SK-N-SH (cell line): ENCODE measurements around the gene SMPD2. TPM values are rescaled to one million over a fixed set of nuclear protein-coding genes. Genes with fewer than 3 reads are reported as not detected.

ENCODE experiments used
- CTCF ChIA-PET: fragments of 300-600, 350-600 bp; formaldehyde crosslinking; extraction: SDS; loops from one replicate; lab custom pipeline; 2021; lab: Yijun Ruan, JAX
- POLR2A ChIA-PET: fragments of 350-600 bp; sonication (Branson Sonifier 250); formaldehyde crosslinking; extraction: SDS; loops from one replicate; lab custom pipeline; 2020; ENCODE audit warnings: antibody characterized with exemption, inconsistent platforms; lab: Yijun Ruan, JAX
- DNase-seq: peaks from one replicate; pipeline ENCODE4 v3.0.0; 2012
- H2AFZ ChIP-seq: fragments of 200-600 bp; sonication (generic); 2 replicates; pipeline ENCODE4 v1.8.1; 2016; ENCODE audit warnings: antibody characterized with exemption, mild to moderate bottlenecking, low read depth
- H3F3A ChIP-seq: fragments of 200-600 bp; sonication (generic); replicated peaks from 2 replicates; pipeline ENCODE3; 2016; ENCODE audit warnings: antibody characterized with exemption, mild to moderate bottlenecking; ENCODE audit not compliant: insufficient read depth
- H3K27ac ChIP-seq, 2 experiments: fragments of 200-500 bp in 1 of 2; fragments of 200-600 bp in 1 of 2; sonication (Bioruptor generic) in 1 of 2; sonication (generic), shearing (Covaris generic) in 1 of 2; 2 replicates each; pipeline versions ENCODE4 v1.5.1 to v1.6.1; 2014 to 2016; ENCODE audit warnings: low read depth in 2 of 2, inconsistent platforms in 1 of 2, low read length in 1 of 2, mild to moderate bottlenecking in 1 of 2, mixed read lengths in 1 of 2
- H3K27me3 ChIP-seq: fragments of 200-600 bp; sonication (generic), shearing (Covaris generic); 2 replicates; pipeline ENCODE4 v1.6.1; 2016; ENCODE audit warnings: mixed run types; ENCODE audit not compliant: insufficient read depth
- H3K36me3 ChIP-seq, 2 experiments: fragments of 200-500 bp in 1 of 2; fragments of 200-600 bp in 1 of 2; sonication (Bioruptor generic) in 1 of 2; sonication (generic) in 1 of 2; replicated peaks in 1 of 2; 2 replicates each; pipeline versions ENCODE3 to v1.5.1; 2014 to 2016; ENCODE audit warnings: low read length in 1 of 2, mild to moderate bottlenecking in 1 of 2; ENCODE audit not compliant: insufficient read depth in 2 of 2, control insufficient read depth in 1 of 2
- H3K4me1 ChIP-seq, 2 experiments: fragments of 200-500 bp in 1 of 2; fragments of 200-600 bp in 1 of 2; sonication (Bioruptor generic) in 1 of 2; sonication (generic), shearing (Covaris generic) in 1 of 2; 2 replicates each; pipeline versions ENCODE4 v1.5.1 to v1.6.1; 2014 to 2016; ENCODE audit warnings: low read depth in 1 of 2, low read length in 1 of 2, mixed run types in 1 of 2; ENCODE audit not compliant: insufficient read depth in 2 of 2, control insufficient read depth in 1 of 2
- H3K4me2 ChIP-seq: fragments of 200-600 bp; sonication (generic), shearing (Covaris generic); 2 replicates; pipeline ENCODE4 v1.6.1; 2017; ENCODE audit warnings: mixed run types
- H3K4me3 ChIP-seq, 2 experiments: fragments of 200-500 bp in 1 of 2; fragments of 200-600 bp in 1 of 2; sonication (Bioruptor generic) in 1 of 2; sonication (generic), shearing (Covaris generic) in 1 of 2; 2 replicates each; pipeline versions ENCODE4 v1.5.1 to v1.8.1; 2014 to 2016; ENCODE audit warnings: low read depth in 2 of 2, inconsistent platforms in 1 of 2, low read length in 1 of 2, mild to moderate bottlenecking in 1 of 2, mixed read lengths in 1 of 2, moderate library complexity in 1 of 2
- H3K79me2 ChIP-seq: fragments of 200-600 bp; sonication (generic); 2 replicates; pipeline ENCODE4 v1.8.1; 2017; ENCODE audit warnings: mild to moderate bottlenecking; ENCODE audit not compliant: insufficient read depth
- H3K9ac ChIP-seq: fragments of 200-600 bp; sonication (generic); 2 replicates; pipeline ENCODE4 v1.6.1; 2017; ENCODE audit warnings: mixed run types
- H3K9me2 ChIP-seq: fragments of 200-600 bp; sonication (generic); 2 replicates; pipeline ENCODE4 v1.6.1; 2017; ENCODE audit warnings: mixed run types
- H3K9me3 ChIP-seq: fragments of 200-600 bp; sonication (generic); 2 replicates; pipeline ENCODE4 v1.6.1; 2017; ENCODE audit warnings: mixed run types, mild to moderate bottlenecking, moderate library complexity
- H4K20me1 ChIP-seq: fragments of 200-600 bp; sonication (generic); 2 replicates; pipeline ENCODE4 v1.6.1; 2017; ENCODE audit warnings: mild to moderate bottlenecking, mixed run types; ENCODE audit not compliant: insufficient read depth
- CHD2 ChIP-seq: fragments of 150-350 bp; IDR thresholded peaks from 2 replicates; pipeline ENCODE4 v1.6.1; 2018; ENCODE audit warnings: low read length; ENCODE audit not compliant: partially characterized antibody
- ELF1 ChIP-seq: IDR thresholded peaks from 2 replicates; pipeline ENCODE4 v1.4.0; 2012
- EP300 ChIP-seq, 2 experiments: IDR thresholded peaks; 2 replicates each; pipeline versions ENCODE4 v1.4.0 to v1.6.1; 2012; ENCODE audit warnings: borderline replicate concordance in 1 of 2, low read depth in 1 of 2, low read length in 1 of 2
- FOSL2 ChIP-seq: IDR thresholded peaks from 2 replicates; pipeline ENCODE4 v1.4.0; 2012; ENCODE audit warnings: low read depth, mild to moderate bottlenecking, moderate library complexity, borderline replicate concordance
- FOXM1 ChIP-seq: IDR thresholded peaks from 2 replicates; pipeline ENCODE4 v1.4.0; 2012; ENCODE audit warnings: low read depth, mild to moderate bottlenecking
- GABPA ChIP-seq: IDR thresholded peaks from 2 replicates; pipeline ENCODE4 v1.4.0; 2012; ENCODE audit warnings: low read depth, mild to moderate bottlenecking
- GATA2 ChIP-seq: sonication (generic); formaldehyde crosslinking; IDR thresholded peaks from 2 replicates; pipeline ENCODE4 v1.5.0; 2020; ENCODE audit warnings: mild to moderate bottlenecking, missing genetic modification reagents
- IRF3 ChIP-seq: fragments of 150-350 bp; IDR thresholded peaks from 2 replicates; pipeline ENCODE4 v1.6.1; 2016; ENCODE audit warnings: mild to moderate bottlenecking, low read depth, low read length
- MAX ChIP-seq: IDR thresholded peaks from 2 replicates; pipeline ENCODE4 v1.4.0; 2012; ENCODE audit warnings: low read depth
- NFIC ChIP-seq: IDR thresholded peaks from 2 replicates; pipeline ENCODE4 v1.4.0; 2012; ENCODE audit warnings: borderline replicate concordance
- NRF1 ChIP-seq: IDR thresholded peaks from 2 replicates; pipeline ENCODE4 v1.6.1; 2012; ENCODE audit warnings: low read depth, mild to moderate bottlenecking, low read length
- POLR2AphosphoS5 ChIP-seq: IDR thresholded peaks from 2 replicates; pipeline ENCODE4 v1.6.1; 2012; ENCODE audit warnings: low read depth, low read length
- RCOR1 ChIP-seq: fragments of 150-350 bp; IDR thresholded peaks from 2 replicates; pipeline ENCODE4 v1.6.1; 2017; ENCODE audit warnings: antibody characterized with exemption, low read length
- RFX5 ChIP-seq: IDR thresholded peaks from 2 replicates; pipeline ENCODE4 v1.6.1; 2012; ENCODE audit warnings: mild to moderate bottlenecking, improper control_type of control experiment, low read length
- SMC3 ChIP-seq: IDR thresholded peaks from 2 replicates; pipeline ENCODE4 v1.6.1; 2012; ENCODE audit warnings: low read depth, low read length, improper control_type of control experiment
- TAF1 ChIP-seq: IDR thresholded peaks from 2 replicates; pipeline ENCODE4 v1.6.1; 2012; ENCODE audit warnings: low read depth, mild to moderate bottlenecking, low read length, moderate library complexity, borderline replicate concordance
- TEAD4 ChIP-seq: IDR thresholded peaks from 2 replicates; pipeline ENCODE4 v1.4.0; 2012; ENCODE audit warnings: mild to moderate bottlenecking, borderline replicate concordance; ENCODE audit not compliant: insufficient read depth
- USF2 ChIP-seq: fragments of 150-350 bp; IDR thresholded peaks from 2 replicates; pipeline ENCODE4 v1.6.1; 2017; ENCODE audit warnings: antibody characterized with exemption, low read length, low read depth, borderline replicate concordance
- YY1 ChIP-seq: IDR thresholded peaks from 2 replicates; pipeline ENCODE4 v1.4.0; 2012; ENCODE audit warnings: low read depth, mild to moderate bottlenecking
- WGBS: methylation state at CpG from one replicate; pipeline ENCODE4 v1.1.6; 2017; ENCODE audit warnings: low lambda C conversion rate; 5-methylcytosine and 5-hydroxymethylcytosine counted together
- polyA plus RNA-seq, 3 experiments: library from polyadenylated mRNA; depleted of rRNA; stranded (reverse); fragments of >200 nt; gene quantifications; 2 replicates each; pipeline ENCODE4 v1.2.3, GENCODE V29; 2012
- TF ChIP-seq, protein P1 (sequence below): IDR thresholded peaks from 2 replicates; pipeline ENCODE4 v1.4.0; 2012; ENCODE audit warnings: low read depth, borderline replicate concordance
- TF ChIP-seq, protein P2 (sequence below): fragments of 200-600 bp; sonication (generic); IDR thresholded peaks from 2 replicates; pipeline ENCODE4 v1.6.1; 2017; ENCODE audit warnings: antibody characterized with exemption, mild to moderate bottlenecking, moderate library complexity

Gene SMPD2
- polyA plus RNA-seq, 1 of the 3 experiments (the other 2 are of a cell fraction): 9.7 TPM

DNA sequence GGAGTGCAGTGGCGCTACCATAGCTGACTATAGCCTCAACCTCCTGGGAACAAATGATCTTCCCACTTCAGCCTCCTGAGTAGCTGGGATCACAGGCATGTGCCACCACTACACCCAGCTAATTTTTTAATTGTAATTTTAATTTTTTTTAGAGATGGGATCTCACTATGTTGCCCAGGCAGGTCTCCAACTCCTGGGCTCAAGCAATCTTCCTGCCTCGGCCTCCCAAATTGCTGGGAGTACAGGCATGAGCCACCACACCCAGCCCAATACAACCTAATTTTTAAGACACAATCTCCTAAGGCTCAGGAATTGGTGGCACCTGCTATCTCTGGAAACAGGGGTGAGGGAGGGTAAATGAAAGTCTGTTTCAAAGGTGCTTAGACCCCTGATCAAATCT, 36.7 kb downstream of the SMPD2 start:
- H3K4me1 ChIP-seq: peaks cover 12 to 14% of the 10 kb centered on the region in 2 experiments; a peak in 3 of 4 replicates
- POLR2A ChIA-PET: no interaction called here
- H3K4me3 ChIP-seq: no peak overlapping the region
- H3F3A ChIP-seq: no peaks in the 10 kb centered on the region
- peaks cover 12% of the 10 kb centered on the region; the same call in 1 of the 2 replicates for H4K20me1 ChIP-seq
- no peak overlapping the region for H3K4me2 ChIP-seq
- H3K9me3 ChIP-seq: no peaks in the 10 kb centered on the region
- peaks cover 61% of the 10 kb centered on the region for H3K79me2 ChIP-seq
- no peak overlapping the region for H2AFZ ChIP-seq
- H3K9ac ChIP-seq: no peak overlapping the region
- H3K36me3 ChIP-seq: peaks cover 47 to 49% of the 10 kb centered on the region in 2 experiments
- CTCF ChIA-PET: interaction anchor here (0.6 kb wide), 1 partner anchor 105 kb away, joined by 3 read pairs; no protein-coding TSS in a partner anchor
- no peaks in the 10 kb centered on the region for H3K9me2 ChIP-seq
- DNase-seq: no peak
- WGBS: 100% methylated on average over 2 of the region's 2 CpGs
- TF ChIP-seq RFX5: no peak
- no peak for TF ChIP-seq SMC3
- no peak for TF ChIP-seq TAF1
- no peak for TF ChIP-seq NFIC
- TF ChIP-seq GATA2 (CRISPR knock-in tag): no peak
- TF ChIP-seq, all 33 proteins: peak for 0
- Histone ChIP-seq H3K27me3 (no peaks in the 10 kb centered on the region), H3K27ac (no peak overlapping the region)

- Histone ChIP-seq H2AFZ (no peak overlapping the region), H3K79me2 (peaks cover 65% of the 10 kb centered on the region), H4K20me1 (peaks cover 12% of the 10 kb centered on the region; the same call in 1 of the 2 replicates), H3K27me3 (no peaks in the 10 kb centered on the region), H3K9ac (no peak overlapping the region), H3K9me2 (no peaks in the 10 kb centered on the region), H3K27ac (no peak overlapping the region), H3K4me1 (peaks cover 12 to 14% of the 10 kb centered on the region in 2 experiments; a peak in 3 of 4 replicates), H3K9me3 (no peaks in the 10 kb centered on the region), H3K4me2 (no peak overlapping the region), H3F3A (no peaks in the 10 kb centered on the region), H3K4me3 (no peak overlapping the region), H3K36me3 (peaks cover 42 to 49% of the 10 kb centered on the region in 2 experiments)
- ChIA-PET POLR2A (no interaction called here), CTCF (no interaction called here)
- WGBS: 100% methylated on average over 2 of the region's 2 CpGs
- TF ChIP-seq FOXM1: no peak
- no peak for TF ChIP-seq EP300 (IDR thresholded peaks at IDR 0.05; ENCODE audit: borderline replicate concordance in 1 of 2, low read depth in 1 of 2, low read length in 1 of 2)
- no peak for TF ChIP-seq USF2
- TF ChIP-seq TEAD4: no peak
- TF ChIP-seq IRF3: no peak
- TF ChIP-seq, protein P1, sequence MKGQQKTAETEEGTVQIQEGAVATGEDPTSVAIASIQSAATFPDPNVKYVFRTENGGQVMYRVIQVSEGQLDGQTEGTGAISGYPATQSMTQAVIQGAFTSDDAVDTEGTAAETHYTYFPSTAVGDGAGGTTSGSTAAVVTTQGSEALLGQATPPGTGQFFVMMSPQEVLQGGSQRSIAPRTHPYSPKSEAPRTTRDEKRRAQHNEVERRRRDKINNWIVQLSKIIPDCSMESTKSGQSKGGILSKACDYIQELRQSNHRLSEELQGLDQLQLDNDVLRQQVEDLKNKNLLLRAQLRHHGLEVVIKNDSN: no peak
- TF ChIP-seq RCOR1: no peak
- TF ChIP-seq POLR2AphosphoS5: no peak
- TF ChIP-seq GABPA: no peak
- TF ChIP-seq CHD2: no peak
- TF ChIP-seq, protein P2, sequence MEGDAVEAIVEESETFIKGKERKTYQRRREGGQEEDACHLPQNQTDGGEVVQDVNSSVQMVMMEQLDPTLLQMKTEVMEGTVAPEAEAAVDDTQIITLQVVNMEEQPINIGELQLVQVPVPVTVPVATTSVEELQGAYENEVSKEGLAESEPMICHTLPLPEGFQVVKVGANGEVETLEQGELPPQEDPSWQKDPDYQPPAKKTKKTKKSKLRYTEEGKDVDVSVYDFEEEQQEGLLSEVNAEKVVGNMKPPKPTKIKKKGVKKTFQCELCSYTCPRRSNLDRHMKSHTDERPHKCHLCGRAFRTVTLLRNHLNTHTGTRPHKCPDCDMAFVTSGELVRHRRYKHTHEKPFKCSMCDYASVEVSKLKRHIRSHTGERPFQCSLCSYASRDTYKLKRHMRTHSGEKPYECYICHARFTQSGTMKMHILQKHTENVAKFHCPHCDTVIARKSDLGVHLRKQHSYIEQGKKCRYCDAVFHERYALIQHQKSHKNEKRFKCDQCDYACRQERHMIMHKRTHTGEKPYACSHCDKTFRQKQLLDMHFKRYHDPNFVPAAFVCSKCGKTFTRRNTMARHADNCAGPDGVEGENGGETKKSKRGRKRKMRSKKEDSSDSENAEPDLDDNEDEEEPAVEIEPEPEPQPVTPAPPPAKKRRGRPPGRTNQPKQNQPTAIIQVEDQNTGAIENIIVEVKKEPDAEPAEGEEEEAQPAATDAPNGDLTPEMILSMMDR: no peak
- no peak for TF ChIP-seq FOSL2
- no peak for TF ChIP-seq NRF1
- TF ChIP-seq MAX: no peak
- no peak for TF ChIP-seq ELF1
- no peak for TF ChIP-seq YY1
- no peak for TF ChIP-seq TAF1
- no peak for TF ChIP-seq GATA2 (CRISPR knock-in tag)
- DNase-seq: no peak
These were observed 37.2 kb downstream of the SMPD2 start for GRCh38 chr6:109477725-109478124.
